HG03045 (cell line): ENCODE measurements around the gene RIN3.
A peak's percentile ranks its signal among the peaks of the same experiment; 100 is the strongest.

ENCODE experiments used
- ATAC-seq: cut with Tn5 transposase; IDR thresholded peaks from one replicate; pipeline ENCODE4 v1.9.1; 2021; ENCODE audit warnings: mild to moderate bottlenecking, moderate library complexity; ENCODE audit not compliant: unreplicated experiment

RIN3 gene

GRCh38 chr14:92641306-92641705, 127.7 kb downstream of the RIN3 start:
- ATAC-seq = no peak

DNA sequence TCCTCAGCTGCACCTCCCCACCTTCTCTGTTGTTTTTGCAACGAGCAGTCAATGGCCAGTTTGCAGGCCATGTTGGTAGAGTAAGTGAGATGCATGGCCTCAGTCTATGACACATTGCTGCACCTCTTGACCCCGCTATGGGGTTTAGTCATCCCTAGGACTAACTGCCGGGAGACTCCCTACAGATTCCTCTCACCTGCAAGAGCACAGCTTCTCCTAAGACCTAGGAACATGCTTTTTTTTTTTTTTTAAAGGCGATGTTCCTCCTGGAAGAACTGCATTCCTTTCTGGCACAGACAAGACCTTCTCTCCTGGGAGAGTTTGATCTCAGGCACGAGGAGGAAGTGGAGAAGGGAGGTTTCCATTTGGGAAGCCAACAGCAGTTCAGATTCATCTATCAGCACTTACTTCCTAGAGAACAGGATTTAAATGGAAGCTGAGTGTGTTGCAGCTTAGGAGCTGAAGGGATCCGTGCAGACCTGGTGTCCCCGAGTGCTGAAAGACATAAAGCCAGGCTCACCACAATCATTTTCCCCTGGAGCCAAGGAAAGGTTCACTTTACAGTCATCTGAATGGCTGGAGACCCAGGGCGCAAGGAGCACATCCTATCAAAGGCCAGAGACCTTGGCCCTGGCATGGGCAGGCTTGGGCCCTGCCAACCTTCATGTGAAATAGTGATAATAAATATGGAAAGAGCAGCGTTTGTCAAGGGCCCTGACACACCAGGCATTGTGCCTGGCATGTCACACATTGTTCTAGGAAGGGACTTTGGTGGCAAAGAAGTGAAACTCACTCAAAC, 130.8 kb downstream of the RIN3 start:
- ATAC-seq = no peak

DNA sequence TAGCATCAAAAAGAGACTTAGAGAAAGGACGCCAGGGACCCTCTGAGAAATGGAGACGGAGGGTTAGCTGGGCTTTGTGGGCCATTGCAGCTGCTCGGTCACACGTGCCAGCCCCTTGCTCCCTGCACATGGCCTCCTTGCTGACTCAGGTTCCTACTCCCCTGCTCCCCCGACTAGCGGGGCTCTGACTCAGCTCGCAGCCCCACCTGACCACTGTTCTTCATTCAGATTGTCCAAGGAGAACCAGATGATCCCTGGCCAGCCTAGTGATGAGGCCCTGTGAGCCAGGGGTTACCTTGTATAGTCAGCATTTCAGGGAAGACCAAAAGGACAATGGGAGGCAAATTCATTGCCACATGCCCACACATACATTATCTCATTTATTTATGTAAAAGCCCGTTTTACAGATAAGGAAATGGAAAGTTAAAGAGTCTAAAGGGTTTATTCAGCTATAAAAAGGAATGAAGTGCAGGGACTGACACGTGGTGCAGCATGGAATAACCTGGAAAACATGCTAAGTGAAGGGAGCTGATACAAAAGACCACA, 131.5 kb downstream of the RIN3 start:
- ATAC-seq = no peak

GRCh38 chr14:92645841-92646478, 132.4 kb downstream of the RIN3 start:
- no peak for ATAC-seq

- ATAC-seq = no peak
Observed at GRCh38 chr14:92646952-92647796, 133.6 kb downstream of the RIN3 start.

DNA sequence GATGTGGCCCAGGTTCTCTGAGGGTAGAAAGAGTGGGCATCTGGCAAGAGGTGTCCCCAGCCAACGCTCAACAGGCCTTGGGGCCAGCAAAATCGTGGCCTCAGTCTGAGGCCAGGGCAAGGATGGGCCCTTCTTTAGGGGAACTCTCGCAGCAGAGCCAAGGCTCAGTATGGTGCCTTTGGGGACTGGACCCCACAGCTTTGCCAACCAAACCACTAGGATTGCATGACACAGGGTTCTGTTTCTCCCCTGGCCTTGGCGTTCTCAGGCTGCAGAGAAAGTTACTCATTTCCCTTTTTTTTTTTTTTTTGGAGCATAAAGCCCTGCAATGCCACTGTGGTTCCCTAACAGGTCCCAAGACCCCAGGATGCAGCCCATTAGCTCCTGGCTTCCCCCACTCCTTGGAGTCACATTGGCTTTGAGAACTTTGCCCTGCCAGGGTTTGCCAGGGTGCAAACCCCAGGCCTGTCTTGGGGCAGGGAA, 134.3 kb downstream of the RIN3 start:
- ATAC-seq = no peak

DNA sequence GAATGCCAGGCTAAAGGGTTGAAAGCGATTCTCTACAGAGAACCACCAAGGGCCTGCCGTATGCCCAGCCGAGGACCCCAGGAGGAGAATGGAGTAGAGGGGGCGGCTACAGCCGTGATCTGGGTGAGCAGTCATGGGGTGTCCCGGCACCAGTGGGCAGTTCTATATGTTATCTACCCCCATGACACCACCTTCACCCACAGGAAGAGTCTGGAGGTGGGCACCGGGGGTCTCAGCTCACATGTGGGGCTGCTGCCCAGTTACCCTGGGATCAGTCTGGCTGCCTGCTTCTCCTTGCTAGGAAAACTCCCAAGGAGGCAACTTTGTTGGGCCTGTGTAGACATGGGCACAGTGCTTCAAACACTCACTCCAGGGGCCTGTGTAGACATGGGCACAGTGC, 135.5 kb downstream of the RIN3 start:
- ATAC-seq = no peak

DNA sequence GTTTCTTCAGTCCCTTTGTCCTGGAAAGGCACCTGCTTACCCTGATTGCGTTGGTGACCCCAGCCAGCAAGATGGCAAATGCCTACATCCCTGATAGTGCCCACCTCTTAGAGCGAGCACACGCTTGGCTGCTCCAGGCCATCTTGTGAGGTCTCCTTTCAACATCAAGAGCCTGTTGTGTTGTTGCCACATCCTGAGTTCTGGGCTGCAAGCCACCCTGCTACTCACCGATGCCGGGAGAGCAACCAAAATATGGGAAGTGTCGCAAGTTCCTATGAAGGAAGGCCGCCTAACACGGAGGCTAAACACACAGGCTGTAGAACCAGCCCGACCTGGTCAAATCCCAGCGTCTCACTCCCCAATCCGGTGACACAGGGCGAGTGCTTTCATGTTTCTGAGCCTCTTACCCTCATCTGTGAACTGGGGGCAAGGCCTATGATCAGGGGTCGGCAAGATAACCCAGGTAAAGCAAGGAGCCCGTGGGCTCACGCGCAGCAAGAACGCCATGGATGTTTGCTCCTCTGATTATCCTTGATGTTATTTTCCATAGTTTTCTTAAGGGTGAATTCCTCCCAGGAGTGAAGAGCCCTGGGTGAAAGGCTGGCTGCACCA, 136.5 kb downstream of the RIN3 start:
- ATAC-seq = no peak

DNA sequence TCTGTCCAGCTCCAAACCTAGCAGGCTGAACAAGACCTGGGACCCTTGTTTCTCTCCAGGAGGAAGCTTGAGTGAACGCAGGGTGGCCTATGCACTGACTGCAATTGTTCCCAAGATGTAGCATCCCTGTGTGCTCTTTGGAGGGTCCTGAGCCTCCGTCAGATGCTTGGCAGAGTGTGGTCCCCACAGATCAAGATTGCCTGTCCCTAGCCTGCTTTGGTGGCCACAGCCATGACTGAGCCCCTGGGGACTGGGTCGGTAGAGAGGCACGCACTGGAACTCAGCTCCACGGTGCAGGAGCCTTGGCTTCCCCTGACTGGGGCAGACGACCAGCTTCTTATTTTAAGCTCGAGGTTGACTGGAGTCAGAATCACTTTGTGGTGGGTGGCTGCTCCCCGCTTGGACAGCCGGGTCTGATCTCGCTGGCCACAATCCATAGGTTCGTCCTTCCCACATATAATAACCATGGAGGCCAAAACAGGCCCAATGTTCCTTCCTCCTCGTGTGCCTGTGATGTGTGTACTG, 137.1 kb downstream of the RIN3 start:
- ATAC-seq = no peak

- ATAC-seq = peak; percentile 64
Observed at GRCh38 chr14:92651106-92651757, 137.7 kb downstream of the RIN3 start.

DNA sequence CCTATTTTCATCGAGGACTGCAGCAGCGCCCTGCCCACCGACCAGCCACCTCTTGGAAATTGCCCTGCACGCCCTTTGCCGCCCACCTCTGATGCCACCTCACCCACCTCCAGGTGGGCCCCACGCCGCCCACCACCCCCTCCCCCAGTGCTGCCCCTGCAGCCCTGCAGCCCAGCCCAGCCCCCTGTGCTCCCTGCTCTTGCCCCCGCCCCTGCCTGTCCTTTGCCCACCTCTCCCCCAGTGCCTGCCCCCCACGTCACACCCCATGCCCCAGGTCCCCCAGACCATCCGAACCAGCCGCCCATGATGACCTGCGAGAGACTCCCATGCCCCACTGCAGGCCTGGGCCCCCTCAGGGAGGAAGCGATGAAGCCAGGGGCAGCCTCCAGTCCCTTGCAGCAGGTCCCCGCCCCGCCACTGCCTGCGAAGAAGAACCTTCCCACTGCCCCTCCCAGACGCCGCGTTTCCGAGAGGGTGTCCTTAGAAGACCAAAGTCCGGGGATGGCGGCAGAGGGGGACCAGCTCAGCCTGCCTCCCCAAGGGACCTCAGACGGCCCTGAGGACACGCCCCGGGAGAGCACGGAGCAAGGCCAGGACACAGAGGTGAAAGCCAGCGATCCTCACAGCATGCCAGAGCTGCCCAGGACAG, 138.3 kb downstream of the RIN3 start:
- no peak for ATAC-seq

DNA sequence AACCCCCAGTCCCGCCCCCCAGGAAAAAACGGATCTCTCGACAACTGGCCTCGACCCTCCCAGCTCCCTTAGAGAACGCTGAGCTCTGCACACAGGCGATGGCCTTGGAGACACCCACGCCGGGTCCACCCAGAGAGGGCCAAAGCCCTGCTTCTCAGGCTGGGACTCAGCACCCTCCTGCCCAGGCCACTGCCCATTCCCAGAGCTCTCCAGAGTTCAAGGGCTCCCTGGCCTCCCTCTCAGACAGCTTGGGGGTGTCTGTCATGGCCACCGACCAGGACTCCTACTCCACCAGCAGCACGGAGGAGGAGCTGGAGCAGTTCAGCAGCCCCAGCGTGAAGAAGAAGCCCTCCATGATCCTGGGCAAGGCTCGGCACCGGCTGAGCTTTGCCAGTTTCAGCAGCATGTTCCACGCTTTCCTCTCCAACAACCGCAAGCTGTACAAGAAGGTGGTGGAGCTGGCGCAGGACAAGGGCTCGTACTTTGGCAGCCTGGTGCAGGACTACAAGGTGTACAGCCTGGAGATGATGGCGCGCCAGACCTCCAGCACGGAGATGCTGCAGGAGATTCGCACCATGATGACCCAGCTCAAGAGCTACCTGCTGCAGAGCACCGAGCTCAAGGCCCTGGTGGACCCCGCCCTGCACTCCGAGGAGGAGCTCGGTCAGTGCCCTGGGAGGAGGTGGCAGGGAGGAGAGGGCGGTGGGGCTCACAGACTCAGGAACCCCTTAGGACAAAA, 139.0 kb downstream of the RIN3 start:
- no peak for ATAC-seq

DNA sequence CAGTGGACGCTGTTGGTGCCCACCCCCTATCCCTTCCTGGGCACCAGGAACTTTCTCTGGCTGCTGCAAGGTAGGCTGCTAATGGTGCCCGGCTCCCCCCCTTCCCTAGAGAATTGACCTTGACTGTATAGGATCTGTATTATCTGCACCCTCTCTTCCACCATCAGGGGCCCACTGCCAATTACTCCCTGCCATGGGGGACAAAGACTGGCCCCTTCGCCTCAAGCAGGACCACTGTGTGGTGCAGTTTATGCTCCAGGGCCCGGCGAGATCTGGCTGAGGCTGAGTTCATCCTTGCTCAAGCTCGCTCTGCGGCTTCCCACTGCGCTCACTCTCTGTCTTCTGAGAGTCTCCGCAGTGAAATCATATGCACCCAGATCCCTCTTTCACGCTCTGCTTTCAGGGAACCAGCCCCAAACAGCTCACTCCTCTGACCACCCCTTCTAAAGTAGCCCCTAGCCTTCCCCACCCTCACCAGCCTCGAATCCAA, 139.6 kb downstream of the RIN3 start:
- ATAC-seq = no peak

- ATAC-seq = no peak
Observed at GRCh38 chr14:92654239-92654901, 140.8 kb downstream of the RIN3 start.

GRCh38 chr14:92655419-92656201, 142.0 kb downstream of the RIN3 start:
- no peak for ATAC-seq

DNA sequence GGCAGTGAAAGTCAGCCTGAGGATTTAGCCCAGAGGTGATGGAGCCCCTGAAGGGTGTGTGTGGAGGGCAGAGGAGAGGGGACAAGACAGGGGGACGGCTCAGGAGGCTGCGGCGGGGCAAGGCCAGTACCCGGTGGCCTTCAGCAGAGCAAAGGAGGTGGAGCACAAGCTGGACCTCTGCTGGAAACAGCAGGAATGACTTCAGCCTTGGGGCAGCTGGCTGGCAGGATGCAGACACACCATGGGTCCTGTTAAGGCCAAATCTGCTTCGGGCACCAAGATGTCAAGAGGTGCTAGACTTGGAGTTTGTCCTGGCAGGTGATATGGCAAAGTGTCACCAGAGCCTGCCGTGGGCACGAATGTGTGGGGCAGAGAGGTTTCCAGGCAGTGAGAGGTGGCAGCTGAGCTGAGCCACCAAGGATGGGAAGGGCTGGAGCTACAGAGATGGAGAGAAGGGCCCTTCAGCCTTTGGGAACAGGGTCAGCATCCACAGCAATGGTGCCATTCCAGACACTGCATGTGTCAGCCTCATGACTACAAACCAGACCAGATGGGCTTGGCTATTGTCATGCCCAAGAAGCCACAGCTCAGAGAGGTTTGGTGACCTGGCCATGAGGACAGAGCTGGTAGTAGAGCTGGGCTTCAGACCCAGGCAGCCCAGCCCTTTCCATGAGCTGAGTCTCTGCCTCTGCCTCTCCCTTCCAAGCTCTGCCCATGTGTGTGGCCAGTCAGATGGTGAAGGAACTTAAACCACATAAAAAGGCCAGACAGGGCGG, 142.9 kb downstream of the RIN3 start:
- no peak for ATAC-seq
